Nephron (organoid): ENCODE data around the gene MARCHF3.
"Not testable (repeated sequence)": the region's sequence is repeated elsewhere in the genome, so short reads cannot be mapped to it uniquely, and the experiment has no call there.

Source experiments
- H3K27ac Mint-ChIP-seq, 3 experiments: 2 replicates each; pipeline ENCODE4 v1.8.0; 2020; ENCODE audit warnings: mixed read lengths in 3 of 3, mild to moderate bottlenecking in 2 of 3, moderate library complexity in 1 of 3
- H3K27me3 Mint-ChIP-seq: 2 replicates; pipeline ENCODE4 v1.8.0; 2021; ENCODE audit warnings: low read depth, mild to moderate bottlenecking, moderate library complexity, mixed read lengths
- H3K36me3 Mint-ChIP-seq: 2 replicates; pipeline ENCODE4 v1.8.0; 2020; ENCODE audit warnings: low read depth, mixed read lengths
- H3K4me1 Mint-ChIP-seq: 2 replicates; pipeline ENCODE4 v1.8.0; 2020; ENCODE audit warnings: mixed read lengths
- H3K4me3 Mint-ChIP-seq, 3 experiments: 2 replicates each; pipeline ENCODE4 v1.8.0; 2020; ENCODE audit warnings: mild to moderate bottlenecking in 3 of 3, mixed read lengths in 3 of 3, moderate library complexity in 2 of 3
- H3K9me3 Mint-ChIP-seq: 2 replicates; pipeline ENCODE4 v1.8.0; 2020; ENCODE audit warnings: mixed read lengths
- CTCF ChIP-seq, 3 experiments: fragments of 200-600 bp; sonication (generic); IDR thresholded peaks; one replicate each; pipeline ENCODE4 v1.5.0; 2021; ENCODE audit warnings: antibody characterized with exemption in 3 of 3; ENCODE audit not compliant: unreplicated experiment in 3 of 3

The MARCHF3 gene

GRCh38 chr5:126914801-126915436 is 115.4 kb downstream of the MARCHF3 start:
- no peaks in the 10 kb centered on the region for H3K27me3 Mint-ChIP-seq
- TF ChIP-seq CTCF (IDR thresholded peaks at IDR 0.05; ENCODE audit: unreplicated experiment in 3 of 3): no peak
- H3K4me1 Mint-ChIP-seq: peaks cover 41% of the 10 kb centered on the region
- H3K4me3 Mint-ChIP-seq: no peak overlapping the region
- H3K27ac Mint-ChIP-seq: peak overlapping the region in 1 of 3 experiments; percentile 1
- peaks cover 29% of the 10 kb centered on the region for H3K36me3 Mint-ChIP-seq
- H3K9me3 Mint-ChIP-seq: peaks cover 12% of the 10 kb centered on the region

- peak overlapping the region in 1 of 3 experiments; percentile 8 for H3K27ac Mint-ChIP-seq
- TF ChIP-seq CTCF (IDR thresholded peaks at IDR 0.05; ENCODE audit: unreplicated experiment in 3 of 3): no peak
- H3K4me3 Mint-ChIP-seq: no peak overlapping the region
- H3K4me1 Mint-ChIP-seq: peaks cover 24% of the 10 kb centered on the region
- peaks cover 47% of the 10 kb centered on the region for H3K36me3 Mint-ChIP-seq
- H3K27me3 Mint-ChIP-seq: no peaks in the 10 kb centered on the region
- peaks cover 26% of the 10 kb centered on the region for H3K9me3 Mint-ChIP-seq
These were observed 117.7 kb downstream of the MARCHF3 start for GRCh38 chr5:126912616-126913200.

- Mint-ChIP-seq H3K9me3 (peaks cover 26% of the 10 kb centered on the region), H3K27me3 (no peaks in the 10 kb centered on the region), H3K4me1 (peaks cover 20% of the 10 kb centered on the region), H3K27ac (no peak overlapping the region), H3K36me3 (peaks cover 47% of the 10 kb centered on the region), H3K4me3 (no peak overlapping the region)
- TF ChIP-seq CTCF (IDR thresholded peaks at IDR 0.05; ENCODE audit: unreplicated experiment in 3 of 3): no peak
These were observed 118.4 kb downstream of the MARCHF3 start for GRCh38 chr5:126911986-126912385.

- H3K4me3 Mint-ChIP-seq: no peak overlapping the region
- TF ChIP-seq CTCF (IDR thresholded peaks at IDR 0.05; ENCODE audit: unreplicated experiment in 3 of 3): no peak
- H3K27me3 Mint-ChIP-seq: no peaks in the 10 kb centered on the region
- H3K9me3 Mint-ChIP-seq: peaks cover 33% of the 10 kb centered on the region
- peaks cover 50% of the 10 kb centered on the region for H3K36me3 Mint-ChIP-seq
- no peak overlapping the region for H3K27ac Mint-ChIP-seq
- H3K4me1 Mint-ChIP-seq: peaks cover 20% of the 10 kb centered on the region
These were observed 120.5 kb downstream of the MARCHF3 start for GRCh38 chr5:126909856-126910255.

- H3K36me3 Mint-ChIP-seq: peaks cover 31% of the 10 kb centered on the region
- H3K9me3 Mint-ChIP-seq: peaks cover 22% of the 10 kb centered on the region
- H3K4me3 Mint-ChIP-seq, H3K27ac Mint-ChIP-seq, H3K27me3 Mint-ChIP-seq, H3K4me1 Mint-ChIP-seq: not testable (repeated sequence)
These were observed 126.0 kb downstream of the MARCHF3 start for GRCh38 chr5:126904407-126904806.

GRCh38 chr5:126900796-126901195 is 129.6 kb downstream of the MARCHF3 start:
- no peak overlapping the region for H3K4me3 Mint-ChIP-seq

More at GRCh38 chr5:126900796-126901195, 129.6 kb downstream of the MARCHF3 start:
- TF ChIP-seq CTCF (IDR thresholded peaks at IDR 0.05; ENCODE audit: unreplicated experiment in 3 of 3): no peak
- Mint-ChIP-seq H3K27ac (no peak overlapping the region), H3K36me3 (peaks cover 24% of the 10 kb centered on the region), H3K4me1 (peaks cover 30% of the 10 kb centered on the region), H3K27me3 (no peaks in the 10 kb centered on the region), H3K9me3 (peaks cover 17% of the 10 kb centered on the region)
